Neutrophil (primary cell): ENCODE results near the gene EFNB3.

Experiments
- H3K27ac ChIP-seq: fragments of 200-600 bp; sonication (generic); 2 replicates; pipeline ENCODE4 v1.5.1; 2016; ENCODE audit warnings: mild to moderate bottlenecking, moderate library complexity
- H3K27me3 ChIP-seq: fragments of 200-600 bp; sonication (generic); 2 replicates; pipeline ENCODE4 v1.6.0; 2016; ENCODE audit warnings: mild to moderate bottlenecking
- H3K36me3 ChIP-seq: fragments of 200-600 bp; sonication (generic); 2 replicates; pipeline ENCODE4 v1.5.1; 2017
- H3K4me1 ChIP-seq, 2 experiments: fragments of 200-600 bp in 1 of 2; sonication (generic) in 1 of 2; 1 replicate in 1 of 2; 2 replicates in 1 of 2; pipeline versions ENCODE4 v1.5.1 to v1.6.1; 2013 to 2016; ENCODE audit warnings: low read depth in 1 of 2, low read length in 1 of 2, mild to moderate bottlenecking in 1 of 2, moderate library complexity in 1 of 2; ENCODE audit not compliant: control insufficient read depth in 1 of 2, insufficient read depth in 1 of 2
- H3K4me3 ChIP-seq, 2 experiments: fragments of 200-600 bp in 1 of 2; sonication (generic) in 1 of 2; 1 replicate in 1 of 2; 2 replicates in 1 of 2; pipeline ENCODE4 v1.5.1; 2013 to 2016; ENCODE audit warnings: low read depth in 1 of 2, low read length in 1 of 2, mild to moderate bottlenecking in 1 of 2, moderate library complexity in 1 of 2
- H3K9me3 ChIP-seq: fragments of 200-600 bp; sonication (generic); 2 replicates; pipeline ENCODE4 v1.5.1; 2016
- TF ChIP-seq, protein P1 (sequence below): fragments of 200-600 bp; sonication (generic); IDR thresholded peaks from 2 replicates; pipeline ENCODE4 v1.5.1; 2016; ENCODE audit warnings: antibody characterized with exemption

Gene EFNB3

DNA sequence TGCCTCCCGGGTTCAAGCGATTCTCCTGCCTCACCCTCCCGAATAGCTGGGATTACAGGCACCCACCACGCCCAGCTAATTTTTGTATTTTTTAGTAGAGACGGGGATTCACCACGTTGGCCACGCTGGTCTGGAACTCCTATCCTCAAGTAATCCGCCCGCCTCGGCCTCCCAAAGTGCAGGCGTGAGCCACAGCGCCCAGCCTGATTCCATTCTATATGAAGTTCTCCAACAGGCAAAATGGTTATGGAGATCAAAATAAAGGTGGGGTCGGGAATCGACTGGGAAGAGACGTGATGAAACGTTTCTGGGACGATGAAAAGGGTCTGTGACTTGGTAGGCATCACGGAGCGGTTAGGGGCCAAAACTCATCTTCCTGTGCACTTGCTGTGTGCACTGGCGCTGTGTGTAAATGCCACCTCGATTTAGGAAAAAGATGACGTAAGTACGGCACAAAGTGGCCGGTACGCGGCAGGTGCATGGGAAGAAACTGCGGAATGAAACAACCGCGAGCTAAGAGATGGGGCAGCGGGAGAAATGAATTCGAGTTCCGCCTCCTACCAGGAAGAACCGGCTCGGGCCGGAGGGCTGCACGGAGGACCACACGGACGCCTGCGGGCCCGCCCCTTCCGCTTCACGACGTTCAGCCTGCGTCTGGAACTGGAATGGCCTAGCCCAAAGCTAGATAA, 19.3 kb upstream of the EFNB3 start:
- H3K9me3 ChIP-seq, result no peaks in the 10 kb centered on the region
- H3K4me3 ChIP-seq, result peak overlapping the region; percentile 70 to 93
- TF ChIP-seq, protein P1, sequence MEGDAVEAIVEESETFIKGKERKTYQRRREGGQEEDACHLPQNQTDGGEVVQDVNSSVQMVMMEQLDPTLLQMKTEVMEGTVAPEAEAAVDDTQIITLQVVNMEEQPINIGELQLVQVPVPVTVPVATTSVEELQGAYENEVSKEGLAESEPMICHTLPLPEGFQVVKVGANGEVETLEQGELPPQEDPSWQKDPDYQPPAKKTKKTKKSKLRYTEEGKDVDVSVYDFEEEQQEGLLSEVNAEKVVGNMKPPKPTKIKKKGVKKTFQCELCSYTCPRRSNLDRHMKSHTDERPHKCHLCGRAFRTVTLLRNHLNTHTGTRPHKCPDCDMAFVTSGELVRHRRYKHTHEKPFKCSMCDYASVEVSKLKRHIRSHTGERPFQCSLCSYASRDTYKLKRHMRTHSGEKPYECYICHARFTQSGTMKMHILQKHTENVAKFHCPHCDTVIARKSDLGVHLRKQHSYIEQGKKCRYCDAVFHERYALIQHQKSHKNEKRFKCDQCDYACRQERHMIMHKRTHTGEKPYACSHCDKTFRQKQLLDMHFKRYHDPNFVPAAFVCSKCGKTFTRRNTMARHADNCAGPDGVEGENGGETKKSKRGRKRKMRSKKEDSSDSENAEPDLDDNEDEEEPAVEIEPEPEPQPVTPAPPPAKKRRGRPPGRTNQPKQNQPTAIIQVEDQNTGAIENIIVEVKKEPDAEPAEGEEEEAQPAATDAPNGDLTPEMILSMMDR, result peak; percentile 30

DNA sequence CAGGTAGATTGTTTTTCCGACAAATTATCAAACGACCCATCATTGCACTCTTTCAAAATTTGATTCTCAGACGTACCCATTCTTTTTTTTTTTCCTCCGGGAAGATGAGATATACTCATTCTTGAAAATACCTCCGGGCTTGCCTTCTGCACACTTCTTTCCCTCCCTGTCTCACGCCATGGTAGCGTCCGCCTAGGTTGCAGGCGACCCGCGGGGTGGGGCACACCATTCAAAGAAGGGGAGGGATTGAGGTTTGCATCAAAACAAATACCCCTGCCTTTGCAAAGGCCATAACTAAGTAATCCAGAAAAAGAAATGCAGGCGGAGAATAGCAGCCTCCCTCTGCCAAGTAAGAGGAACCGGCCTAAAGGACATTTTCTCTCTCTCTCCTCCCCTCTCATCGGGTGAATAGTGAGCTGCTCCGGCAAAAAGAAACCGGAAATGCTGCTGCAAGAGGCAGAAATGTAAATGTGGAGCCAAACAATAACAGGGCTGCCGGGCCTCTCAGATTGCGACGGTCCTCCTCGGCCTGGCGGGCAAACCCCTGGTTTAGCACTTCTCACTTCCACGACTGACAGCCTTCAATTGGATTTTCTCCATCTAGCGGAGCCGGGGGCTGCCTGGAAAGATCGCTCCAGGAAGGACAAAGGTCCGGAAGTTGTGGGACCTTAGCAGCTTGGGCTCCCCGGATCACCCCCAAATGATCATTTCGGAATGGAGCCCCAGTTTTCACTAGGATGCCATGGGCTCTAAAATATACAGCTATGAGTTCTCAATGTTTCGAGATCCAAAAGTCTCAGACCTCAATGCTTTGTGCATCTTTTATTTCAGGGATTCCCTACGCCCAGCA, 18.6 kb upstream of the EFNB3 start:
- Histone ChIP-seq H3K36me3 (no peaks in the 10 kb centered on the region), H3K4me3 (peak overlapping the region; percentile 70 to 93), H3K9me3 (no peaks in the 10 kb centered on the region), H3K27ac (peak overlapping the region; percentile 95), H3K27me3 (no peaks in the 10 kb centered on the region), H3K4me1 (peaks cover 32 to 39% of the 10 kb centered on the region in 2 experiments)
- TF ChIP-seq, protein P1, result no peak

More for the DNA sequence above, 19.3 kb upstream of the EFNB3 start:
- Histone ChIP-seq H3K4me1 (peaks cover 32 to 39% of the 10 kb centered on the region in 2 experiments), H3K36me3 (no peaks in the 10 kb centered on the region), H3K27ac (peak overlapping the region; percentile 95), H3K27me3 (no peaks in the 10 kb centered on the region)

DNA sequence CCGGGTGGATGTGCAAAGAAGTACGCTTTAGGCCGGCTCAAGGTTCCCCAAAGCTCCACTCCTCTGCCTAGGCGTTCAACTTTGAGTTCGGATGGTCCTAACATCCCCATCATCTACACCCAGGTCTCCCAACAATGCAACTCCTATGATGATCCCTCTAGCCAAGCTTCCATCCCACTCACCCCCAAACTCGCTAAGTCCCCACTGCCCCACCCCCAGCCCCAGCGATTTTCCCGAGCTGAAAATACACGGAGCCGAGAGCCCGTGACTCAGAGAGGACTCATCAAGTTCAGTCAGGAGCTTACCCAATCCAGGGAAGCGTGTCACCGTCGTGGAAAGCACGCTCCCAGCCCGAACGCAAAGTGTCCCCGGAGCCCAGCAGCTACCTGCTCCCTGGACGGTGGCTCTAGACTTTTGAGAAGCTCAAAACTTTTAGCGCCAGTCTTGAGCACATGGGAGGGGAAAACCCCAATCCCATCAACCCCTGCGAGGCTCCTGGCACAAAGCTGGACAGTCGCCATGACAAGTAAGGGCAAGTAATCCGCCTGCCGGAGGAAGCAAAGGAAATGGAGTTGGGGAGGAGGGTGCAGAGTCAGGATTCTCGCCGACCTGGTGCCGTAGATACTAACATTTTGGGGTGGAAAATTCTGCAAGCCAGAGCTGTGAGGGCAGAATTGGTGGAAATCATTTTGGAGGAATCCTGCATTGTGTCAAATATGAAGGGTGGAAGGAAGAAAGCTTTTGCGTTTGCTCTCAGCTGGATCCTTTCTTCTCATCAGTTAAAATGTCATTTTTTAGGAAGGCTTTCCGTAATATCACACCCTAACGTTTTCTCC, 17.7 kb upstream of the EFNB3 start, which contains the start of gene TP53:
Gene TP53, minus strand, starts transcription at position 419 of the 836 bp plus-strand sequence. CDS start 10,896 bp downstream, outside the sequence.
- H3K27ac ChIP-seq, result peak within 1 kb of the TSS; percentile 95
- TF ChIP-seq, protein P1, result no peak
- peaks cover 32 to 39% of the 10 kb centered on the region in 2 experiments for H3K4me1 ChIP-seq
- peaks cover 6% of the 10 kb centered on the region for H3K36me3 ChIP-seq
- no peaks in the 10 kb centered on the region for H3K27me3 ChIP-seq
- H3K9me3 ChIP-seq, result no peaks in the 10 kb centered on the region
- peak within 1 kb of the TSS; percentile 70 to 93 for H3K4me3 ChIP-seq

DNA sequence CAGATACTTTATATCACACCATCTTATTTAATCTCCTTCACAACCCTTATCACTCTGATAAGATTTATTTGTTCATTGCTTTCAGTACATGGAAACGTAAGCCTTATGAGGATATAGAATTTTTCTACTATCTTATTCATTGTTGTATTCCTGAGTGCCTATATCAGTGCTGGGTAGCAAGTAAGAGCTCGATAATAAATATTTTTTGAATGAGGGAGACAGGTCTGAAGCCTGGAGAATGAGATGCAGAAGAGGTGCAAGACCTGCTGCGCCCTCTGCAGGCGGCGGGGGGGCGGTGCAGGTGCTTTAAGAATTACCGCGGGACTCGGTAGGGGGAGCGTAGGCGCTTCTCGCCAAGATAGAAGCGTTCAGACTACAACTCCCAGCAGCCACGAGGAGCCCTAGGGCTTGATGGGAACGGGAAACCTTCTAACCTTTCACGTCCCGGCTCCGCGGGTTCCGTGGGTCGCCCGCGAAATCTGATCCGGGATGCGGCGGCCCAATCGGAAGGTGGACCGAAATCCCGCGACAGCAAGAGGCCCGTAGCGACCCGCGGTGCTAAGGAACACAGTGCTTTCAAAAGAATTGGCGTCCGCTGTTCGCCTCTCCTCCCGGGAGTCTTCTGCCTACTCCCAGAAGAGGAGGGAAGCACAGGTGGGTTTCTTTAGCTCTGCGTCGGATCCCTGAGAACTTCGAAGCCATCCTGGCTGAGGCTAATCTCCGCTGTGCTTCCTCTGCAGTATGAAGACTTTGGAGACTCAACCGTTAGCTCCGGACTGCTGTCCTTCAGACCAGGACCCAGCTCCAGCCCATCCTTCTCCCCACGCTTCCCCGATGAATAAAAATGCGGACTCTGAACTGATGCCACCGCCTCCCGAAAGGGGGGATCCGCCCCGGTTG, 16.8 kb upstream of the EFNB3 start, which contains the start of gene WRAP53:
Gene WRAP53, plus strand, starts transcription at position 570 of the 900 bp plus-strand sequence. Its CDS starts 172 bp downstream, at position 742.
- peaks cover 6% of the 10 kb centered on the region for H3K36me3 ChIP-seq
- H3K27ac ChIP-seq, result peak within 1 kb of the TSS; percentile 95
- H3K9me3 ChIP-seq, result no peaks in the 10 kb centered on the region
- H3K4me1 ChIP-seq, result peaks cover 32 to 39% of the 10 kb centered on the region in 2 experiments
- no peaks in the 10 kb centered on the region for H3K27me3 ChIP-seq
- TF ChIP-seq, protein P1, result peak; percentile 99
- H3K4me3 ChIP-seq, result peak within 1 kb of the TSS; percentile 70 to 93
